Measurements from ENCODE around the gene CLCN3. TPM values are rescaled to one million over a fixed set of nuclear protein-coding genes. Genes with fewer than 3 reads are reported as not detected.
A peak's percentile ranks its signal among the peaks of the same experiment; 100 is the strongest.
"Not testable (repeated sequence)": the region's sequence is repeated elsewhere in the genome, so short reads cannot be mapped to it uniquely, and the experiment has no call there.

Gene CLCN3
- polyA plus RNA-seq, 1 experiment = 12.4 TPM

DNA sequence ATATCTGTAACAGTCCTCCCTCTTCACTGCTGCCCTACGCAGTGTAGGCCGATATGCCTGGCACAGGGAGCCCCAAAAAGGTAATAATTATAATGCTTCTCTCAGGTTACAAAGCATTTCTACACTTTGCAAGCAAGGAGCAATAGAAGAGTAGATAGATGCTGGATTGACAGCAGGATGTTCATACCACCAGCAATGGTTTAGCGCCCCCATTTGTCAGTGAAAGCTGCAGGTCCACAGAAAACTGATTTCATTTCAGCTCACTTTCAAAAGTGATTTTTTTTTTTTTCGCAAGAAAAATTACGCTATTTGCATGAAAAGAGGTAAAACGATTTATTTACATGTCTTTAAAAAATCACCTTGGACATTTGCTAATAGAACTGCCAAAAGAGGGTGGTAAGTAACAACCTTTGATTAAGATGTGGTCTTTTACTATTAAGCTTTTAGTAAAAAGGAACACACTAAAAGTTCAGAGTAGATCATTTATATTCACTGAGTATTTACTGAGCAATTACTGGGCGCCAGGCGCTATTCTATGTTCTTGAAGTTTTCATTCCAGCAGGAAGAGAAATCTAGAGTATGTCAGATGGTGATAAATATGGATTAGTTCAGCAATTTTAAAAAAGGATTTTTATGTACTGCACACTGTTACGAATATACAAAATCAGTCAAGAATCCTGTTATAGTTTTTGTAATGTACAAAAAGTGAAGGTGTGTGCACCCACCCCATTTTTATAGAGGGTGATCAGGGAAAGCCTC, 103.0 kb downstream of the CLCN3 start:
- DNase-seq (ENCODE audit: low read depth) = no peak
- ChIA-PET POLR2A (no interaction called here), CTCF (interaction anchor here (2.5 kb wide), 1 partner anchor 110 kb away, joined by 13 read pairs; the partner anchor contains the start of gene NEK1)
- no peaks in the 10 kb centered on the region; the same call in 1 of the 2 replicates for H3K36me3 ChIP-seq (ENCODE audit: control insufficient read depth, insufficient read depth, low read length)
- no peak overlapping the region for H3K4me3 ChIP-seq (ENCODE audit: low read depth, low read length)
- 0 out of 2 replicates have a peak, but pooled peaks have one; percentile 24 for TF ChIP-seq CTCF (IDR thresholded peaks at IDR 0.05; ENCODE audit: insufficient read depth, low read depth, low read length)
- no peaks in the 10 kb centered on the region for H3K27me3 ChIP-seq (ENCODE audit: control insufficient read depth, insufficient read depth, low read length)

GRCh38 chr4:169724260-169724659, 103.9 kb downstream of the CLCN3 start:
- no peak for TF ChIP-seq CTCF (IDR thresholded peaks at IDR 0.05; ENCODE audit: insufficient read depth, low read depth, low read length)
- Histone ChIP-seq H3K27me3 (ENCODE audit: control insufficient read depth, insufficient read depth, low read length) (no peaks in the 10 kb centered on the region), H3K36me3 (ENCODE audit: control insufficient read depth, insufficient read depth, low read length) (no peaks in the 10 kb centered on the region; the same call in 1 of the 2 replicates), H3K4me3 (ENCODE audit: low read depth, low read length) (no peak overlapping the region)
- ChIA-PET POLR2A (interaction anchor here (0.7 kb wide), 1 partner anchor 644 kb away, joined by 4 read pairs; no protein-coding TSS in a partner anchor), CTCF (interaction anchor here (0.9 kb wide), 1 partner anchor 13 kb away, joined by 3 read pairs; no protein-coding TSS in a partner anchor)
- DNase-seq (ENCODE audit: low read depth) = peak; percentile 8

- Histone ChIP-seq H3K27me3 (ENCODE audit: control insufficient read depth, insufficient read depth, low read length) (no peaks in the 10 kb centered on the region), H3K4me3 (ENCODE audit: low read depth, low read length) (no peak overlapping the region), H3K36me3 (ENCODE audit: control insufficient read depth, insufficient read depth, low read length) (peaks cover 1% of the 10 kb centered on the region)
- ChIA-PET CTCF (no interaction called here), POLR2A (no interaction called here)
- no peak for DNase-seq (ENCODE audit: low read depth)
- TF ChIP-seq CTCF (IDR thresholded peaks at IDR 0.05; ENCODE audit: insufficient read depth, low read depth, low read length) = no peak
Observed at GRCh38 chr4:169727616-169728015, 107.2 kb downstream of the CLCN3 start.

- Histone ChIP-seq H3K36me3 (ENCODE audit: control insufficient read depth, insufficient read depth, low read length) (peaks cover 2% of the 10 kb centered on the region), H3K4me3 (ENCODE audit: low read depth, low read length) (no peak overlapping the region), H3K27me3 (ENCODE audit: control insufficient read depth, insufficient read depth, low read length) (no peaks in the 10 kb centered on the region)
- ChIA-PET CTCF (interaction anchor here (1.0 to 1.3 kb wide), 3 partner anchors 9 to 16 kb away, joined by 3 to 4 read pairs (median 3); no protein-coding TSS in a partner anchor), POLR2A (no interaction called here)
- no peak for DNase-seq (ENCODE audit: low read depth)
- no peak for TF ChIP-seq CTCF (IDR thresholded peaks at IDR 0.05; ENCODE audit: insufficient read depth, low read depth, low read length)
Observed at GRCh38 chr4:169730564-169730963, 110.2 kb downstream of the CLCN3 start.

- CTCF ChIA-PET; DNase-seq (ENCODE audit: low read depth); POLR2A ChIA-PET; H3K4me3 ChIP-seq (ENCODE audit: low read depth, low read length); H3K27me3 ChIP-seq (ENCODE audit: control insufficient read depth, insufficient read depth, low read length); H3K36me3 ChIP-seq (ENCODE audit: control insufficient read depth, insufficient read depth, low read length): not testable (repeated sequence)
Observed at GRCh38 chr4:169738604-169739003, 118.2 kb downstream of the CLCN3 start.
